ENCODE measurements around the gene MGAT4A.

Gene MGAT4A

GRCh38 chr2:98649135-98649991 lies 81.6 kb downstream of the MGAT4A start:
- DNase-seq = peak; percentile 84 to 88

- DNase-seq = no peak
Measured at GRCh38 chr2:98648451-98648850, 82.5 kb downstream of the MGAT4A start.

DNA sequence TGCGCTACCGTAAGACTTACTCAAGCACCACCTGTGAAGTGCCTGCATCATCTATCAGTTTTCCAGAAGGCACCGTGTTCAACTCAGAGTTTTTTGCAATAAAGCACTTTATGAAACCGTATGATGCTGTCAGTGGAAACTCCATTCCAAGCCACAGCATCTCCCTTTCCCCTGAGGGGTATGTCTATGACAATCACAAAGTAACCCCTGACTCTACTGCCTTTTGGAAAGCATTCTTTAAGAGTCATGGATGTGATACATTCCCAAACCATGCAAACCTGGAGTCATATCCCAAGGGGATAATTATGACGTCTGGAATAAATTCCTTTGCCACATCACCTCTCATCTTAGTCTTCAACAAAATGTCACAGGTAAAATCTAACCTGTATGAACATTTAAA lies 83.3 kb downstream of the MGAT4A start:
- no peak for DNase-seq

DNA sequence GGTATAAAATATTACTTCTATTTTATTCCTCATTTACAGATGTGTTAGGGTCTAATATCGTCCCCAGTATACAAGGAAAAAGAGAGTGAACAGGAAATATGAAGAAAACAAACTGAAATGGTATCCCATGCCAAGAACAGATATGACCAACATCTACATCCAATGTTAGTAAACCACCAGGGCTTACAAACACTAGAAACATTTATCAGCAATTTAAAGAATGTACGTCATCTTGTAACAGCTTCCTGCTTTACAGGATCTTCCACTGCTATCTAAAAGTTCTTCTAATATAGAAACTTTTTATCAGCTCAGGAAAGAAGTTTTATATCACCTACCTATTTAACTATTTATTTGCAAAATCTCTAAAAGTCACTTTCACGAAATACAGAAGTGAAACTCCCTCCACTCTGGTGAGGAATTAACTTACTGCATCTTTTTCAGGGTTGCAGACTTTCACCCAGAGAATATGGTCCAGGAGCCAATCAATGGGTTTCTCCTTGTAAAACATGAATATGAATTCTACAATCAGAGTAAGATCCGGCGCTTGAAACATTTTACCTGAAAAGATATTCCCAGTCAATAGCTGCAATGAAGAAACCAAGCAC lies 87.3 kb downstream of the MGAT4A start:
- DNase-seq = no peak

DNA sequence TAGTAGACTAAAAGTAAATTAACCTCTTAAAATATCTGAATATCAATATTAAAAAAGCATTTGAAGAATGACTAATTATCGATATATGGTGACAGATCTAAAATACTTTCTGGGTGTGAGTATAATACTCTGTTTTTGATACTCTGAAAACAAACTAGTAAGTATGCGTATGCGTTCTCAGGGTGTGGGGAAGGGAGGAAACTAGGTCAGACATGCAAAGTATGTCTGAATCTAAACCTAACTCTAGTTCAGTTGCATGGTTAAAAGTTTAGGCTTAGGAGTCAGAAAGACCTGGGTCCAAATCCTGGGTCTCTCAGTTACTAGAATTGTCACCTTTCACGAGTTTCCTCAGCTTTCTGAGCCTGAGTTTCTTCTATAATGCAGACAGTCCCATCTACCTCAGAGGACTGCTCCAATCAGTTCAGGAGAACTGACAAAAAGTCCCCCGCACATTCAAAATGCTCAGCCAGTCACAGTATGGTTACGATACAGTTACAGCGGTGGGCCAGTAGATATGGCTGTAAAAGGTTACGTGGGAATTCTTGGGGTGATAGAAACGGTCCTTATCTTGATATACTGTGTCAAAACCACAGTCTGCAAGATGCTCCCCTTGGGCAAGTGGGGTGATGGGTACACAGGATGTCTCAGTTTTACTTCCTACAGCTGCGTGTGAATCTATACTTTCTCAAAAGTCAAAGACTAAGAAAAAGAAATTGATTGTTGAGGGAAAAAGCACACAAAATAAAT lies 93.4 kb downstream of the MGAT4A start:
- DNase-seq = peak; percentile 56 to 74

GRCh38 chr2:98634406-98635092 lies 96.4 kb downstream of the MGAT4A start:
- DNase-seq = peak; percentile 48 to 60

DNA sequence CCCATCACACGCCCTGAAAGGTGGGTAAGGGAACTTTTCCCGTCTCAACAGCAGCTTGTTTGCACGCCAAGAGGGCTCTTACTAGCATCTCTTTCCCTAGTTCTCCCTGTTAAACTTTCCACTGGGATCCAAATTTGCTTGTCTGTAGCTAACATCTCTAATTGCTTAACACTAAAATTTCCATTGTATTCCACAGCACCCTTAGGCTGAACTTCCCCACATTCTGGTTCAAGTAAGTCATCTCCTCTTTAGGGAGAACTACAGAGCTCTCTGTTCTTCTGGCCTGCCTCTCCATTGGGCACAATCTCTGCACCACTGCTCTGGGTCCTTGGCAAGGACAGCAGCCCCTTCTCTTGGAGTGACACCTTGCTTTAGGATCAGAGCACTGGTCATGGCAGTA lies 98.6 kb downstream of the MGAT4A start:
- no peak for DNase-seq

DNA sequence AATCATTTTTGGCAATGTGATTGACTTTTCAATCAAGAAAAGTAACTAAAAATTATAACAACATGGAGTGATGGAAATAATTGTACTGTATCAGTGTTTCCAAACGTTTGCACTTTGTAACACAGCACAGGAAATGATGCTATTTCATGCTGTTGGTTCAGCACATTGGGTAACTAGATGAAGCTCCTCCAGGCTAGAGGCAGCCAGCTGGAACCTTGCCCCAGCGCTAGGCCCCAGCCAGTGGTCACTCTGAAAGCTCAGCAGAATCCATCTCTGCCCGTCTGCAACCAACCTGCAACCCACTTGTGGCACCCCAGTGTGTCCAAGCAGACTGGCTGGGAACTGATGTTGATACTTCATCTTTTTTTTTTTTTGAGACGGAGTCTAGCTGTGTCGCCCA lies 107.3 kb downstream of the MGAT4A start:
- DNase-seq = no peak

GRCh38 chr2:98617149-98617548 lies 113.8 kb downstream of the MGAT4A start:
- no peak for DNase-seq

GRCh38 chr2:98615481-98615880 lies 115.5 kb downstream of the MGAT4A start:
- DNase-seq = no peak

- no peak for DNase-seq
Measured at GRCh38 chr2:98614024-98614739, 116.8 kb downstream of the MGAT4A start.

DNA sequence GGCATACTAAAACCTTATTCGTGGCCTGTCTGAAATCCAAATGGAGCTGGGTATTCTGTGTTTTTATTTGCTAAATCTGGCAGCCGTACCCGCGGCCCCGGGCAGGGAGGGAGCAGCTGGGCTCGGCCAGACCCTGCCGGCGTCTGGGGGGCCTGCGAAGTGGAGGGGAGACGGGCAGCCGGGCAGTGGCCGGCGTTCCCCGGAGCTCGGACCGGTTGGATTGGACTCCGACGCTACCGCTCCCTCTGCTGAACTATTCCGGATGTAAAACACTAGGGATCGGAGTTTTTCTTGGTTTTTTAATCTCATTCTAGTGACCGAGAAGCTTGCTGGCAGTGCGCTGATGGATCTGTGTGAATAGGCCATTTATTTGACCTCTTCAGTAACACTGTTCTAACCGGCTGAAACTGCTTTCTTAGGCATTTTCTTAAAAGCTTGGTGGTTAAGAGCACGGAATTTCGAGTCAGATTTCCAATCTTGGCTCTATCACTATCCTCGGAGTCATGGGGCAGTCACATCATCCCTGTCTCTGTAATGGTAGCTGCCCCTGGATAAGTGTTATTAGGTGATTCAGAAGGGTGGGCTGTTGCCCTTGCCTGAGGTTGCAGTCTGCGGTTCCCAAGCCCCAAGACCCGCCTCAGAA lies 121.8 kb downstream of the MGAT4A start:
- DNase-seq = peak in 1 of 2 donors; percentile 11

DNA sequence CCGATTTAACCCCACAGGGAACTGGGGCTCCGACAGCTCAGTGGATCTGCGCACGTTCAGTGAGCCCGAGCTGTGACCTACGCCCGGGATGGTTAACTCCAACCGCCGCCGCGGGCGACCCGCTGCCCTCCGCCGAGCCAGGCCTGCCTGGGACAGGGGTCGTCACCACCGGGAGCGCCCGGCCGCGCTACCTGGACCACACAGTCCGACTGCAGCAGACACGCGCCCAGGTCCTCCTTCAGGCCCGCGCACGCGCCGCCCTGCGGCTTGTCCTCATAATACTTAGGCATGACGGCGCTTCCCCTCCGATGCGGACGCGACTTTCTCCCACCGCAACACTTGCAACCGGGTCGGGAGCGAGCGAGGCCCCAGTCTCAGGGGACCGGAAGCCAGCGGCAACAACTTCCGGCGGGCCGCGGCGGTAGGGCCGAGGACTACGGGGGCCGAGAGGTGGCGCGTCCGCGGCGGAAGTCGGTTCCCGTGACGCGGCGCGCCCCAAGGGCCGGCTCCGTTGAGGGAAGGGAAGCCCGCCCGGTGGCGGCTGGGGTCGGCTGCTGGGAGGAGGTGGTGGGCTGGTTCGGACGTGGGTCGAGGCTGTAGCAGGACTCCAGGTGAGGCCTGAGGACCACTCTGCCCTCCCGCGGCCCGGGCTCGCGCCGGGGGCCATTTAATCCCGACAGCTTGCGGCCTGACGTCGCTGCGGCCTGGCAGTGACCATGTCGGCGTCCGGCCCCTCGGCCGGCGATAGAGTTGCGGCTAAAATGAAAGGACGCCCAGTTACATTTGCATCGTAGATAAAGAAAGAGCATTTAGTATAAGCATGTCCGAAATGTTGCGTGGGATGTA lies 122.6 kb downstream of the MGAT4A start, which contains the start of the genes COA5 and UNC50:
COA5 (minus strand) TSS at position 397 of the 846 bp plus-strand sequence; CDS start at position 290, 107 bp downstream.
UNC50 (plus strand) TSS at position 474 of the 846 bp plus-strand sequence. CDS start 1,171 bp downstream, outside the sequence.
- peak; percentile 91 to 92 for DNase-seq

- DNase-seq = no peak
Measured at GRCh38 chr2:98607741-98608115, 123.2 kb downstream of the MGAT4A start.

- DNase-seq = no peak
Measured at GRCh38 chr2:98607104-98607503, 123.8 kb downstream of the MGAT4A start.

GRCh38 chr2:98606431-98606830 lies 124.5 kb downstream of the MGAT4A start:
- DNase-seq = no peak

DNA sequence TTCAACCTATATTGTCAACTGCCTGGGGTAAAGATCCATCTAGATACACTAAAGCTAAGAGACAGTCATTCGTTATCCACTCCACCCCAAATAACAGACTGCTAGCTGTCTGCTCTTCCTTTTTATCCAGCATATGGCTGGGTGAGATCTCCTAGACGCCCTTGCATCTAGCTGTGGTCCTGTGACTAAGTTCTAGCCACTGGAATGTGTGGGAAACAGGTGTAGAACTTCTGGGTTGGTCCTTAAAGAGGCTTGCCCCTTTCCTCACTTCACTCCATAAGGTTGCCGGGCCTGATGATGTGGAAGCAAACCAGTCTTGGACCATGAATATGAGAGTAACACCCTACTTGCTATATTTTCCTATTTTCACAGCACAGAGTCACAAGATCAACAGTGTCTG lies 125.9 kb downstream of the MGAT4A start:
- DNase-seq = no peak

- no peak for DNase-seq
Measured at GRCh38 chr2:98604547-98604946, 126.4 kb downstream of the MGAT4A start.

DNA sequence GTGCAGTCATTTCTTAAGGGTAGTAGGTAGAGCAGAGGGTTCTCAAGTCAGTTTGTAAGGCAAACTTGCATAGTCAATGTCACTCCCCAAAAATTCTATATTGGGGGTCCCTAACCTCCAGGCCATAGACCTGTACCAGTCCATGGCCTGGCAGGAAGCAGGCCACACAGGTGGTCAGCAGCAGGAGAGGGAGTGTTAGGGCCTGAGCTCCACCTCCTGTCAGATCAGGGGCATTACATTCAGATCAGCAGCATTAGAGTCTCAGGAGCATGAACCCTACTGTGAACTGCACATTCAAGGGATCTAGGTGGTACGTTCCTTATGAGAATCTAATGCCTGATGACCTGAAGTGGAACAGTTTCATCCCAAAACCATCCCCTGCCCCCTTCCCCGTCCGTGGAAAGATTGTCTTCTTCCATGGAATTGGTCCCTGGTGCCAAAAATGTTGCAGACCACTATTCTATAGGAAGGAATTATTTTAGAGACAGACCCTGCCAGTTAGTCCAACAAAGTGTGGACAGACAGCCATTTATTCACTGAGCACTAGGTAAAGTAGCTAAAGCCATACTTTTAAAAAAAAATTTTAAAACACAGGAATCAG lies 129.3 kb downstream of the MGAT4A start:
- peak in 1 of 2 donors; percentile 18 for DNase-seq

GRCh38 chr2:98598781-98599428 lies 132.0 kb downstream of the MGAT4A start:
- DNase-seq = no peak

All from CD4-positive, alpha-beta T cell treated with Interleukin-1 beta for 1 hour (primary cell).